ENCODE measurements around the gene GRIK1.

Gene GRIK1

GRCh38 chr21:29914326-29914725 is 25.5 kb downstream of the GRIK1 start:
- DNase-seq (ENCODE audit: low read depth in 1 of 2, low spot score in 1 of 2), result no peak

GRCh38 chr21:29909571-29909970 is 30.2 kb downstream of the GRIK1 start:
- DNase-seq (ENCODE audit: low read depth in 1 of 2, low spot score in 1 of 2), result no peak

- DNase-seq (ENCODE audit: low read depth in 1 of 2, low spot score in 1 of 2), result no peak
Observed at GRCh38 chr21:29904359-29905282, 35.2 kb downstream of the GRIK1 start.

GRCh38 chr21:29896884-29897283 is 42.9 kb downstream of the GRIK1 start:
- DNase-seq (ENCODE audit: low read depth in 1 of 2, low spot score in 1 of 2), result no peak

- no peak for DNase-seq (ENCODE audit: low read depth in 1 of 2, low spot score in 1 of 2)
Observed at GRCh38 chr21:29893687-29894086, 46.1 kb downstream of the GRIK1 start.

- no peak for DNase-seq (ENCODE audit: low read depth in 1 of 2, low spot score in 1 of 2)
Observed at GRCh38 chr21:29892379-29892778, 47.4 kb downstream of the GRIK1 start.

GRCh38 chr21:29888437-29888836 is 51.4 kb downstream of the GRIK1 start:
- DNase-seq (ENCODE audit: low read depth in 1 of 2, low spot score in 1 of 2), result no peak

- DNase-seq (ENCODE audit: low read depth in 1 of 2, low spot score in 1 of 2), result no peak
Observed at GRCh38 chr21:29887313-29888009, 52.3 kb downstream of the GRIK1 start.

- no peak for DNase-seq (ENCODE audit: low read depth in 1 of 2, low spot score in 1 of 2)
Observed at GRCh38 chr21:29885491-29885890, 54.3 kb downstream of the GRIK1 start.

- no peak for DNase-seq (ENCODE audit: low read depth in 1 of 2, low spot score in 1 of 2)
Observed at GRCh38 chr21:29875873-29876272, 63.9 kb downstream of the GRIK1 start.

GRCh38 chr21:29875036-29875716 is 64.6 kb downstream of the GRIK1 start:
- no peak for DNase-seq (ENCODE audit: low read depth in 1 of 2, low spot score in 1 of 2)

- DNase-seq (ENCODE audit: low read depth in 1 of 2, low spot score in 1 of 2), result no peak
Observed at GRCh38 chr21:29873908-29874307, 65.9 kb downstream of the GRIK1 start.

- DNase-seq (ENCODE audit: low read depth in 1 of 2, low spot score in 1 of 2), result no peak
Observed at GRCh38 chr21:29870814-29871213, 69.0 kb downstream of the GRIK1 start.

GRCh38 chr21:29867796-29868195 is 72.0 kb downstream of the GRIK1 start:
- DNase-seq (ENCODE audit: low read depth in 1 of 2, low spot score in 1 of 2), result no peak

- DNase-seq (ENCODE audit: low read depth in 1 of 2, low spot score in 1 of 2), result no peak
Observed at GRCh38 chr21:29860346-29860745, 79.5 kb downstream of the GRIK1 start.

GRCh38 chr21:29857150-29857549 is 82.6 kb downstream of the GRIK1 start:
- DNase-seq (ENCODE audit: low read depth in 1 of 2, low spot score in 1 of 2), result no peak

- DNase-seq (ENCODE audit: low read depth in 1 of 2, low spot score in 1 of 2), result no peak
Observed at GRCh38 chr21:29854795-29855194, 85.0 kb downstream of the GRIK1 start.

GRCh38 chr21:29851611-29852010 is 88.2 kb downstream of the GRIK1 start:
- DNase-seq (ENCODE audit: low read depth in 1 of 2, low spot score in 1 of 2), result no peak

- peak; percentile 3 to 33 for DNase-seq (ENCODE audit: low read depth in 1 of 2, low spot score in 1 of 2)
Observed at GRCh38 chr21:29849735-29850176, 90.0 kb downstream of the GRIK1 start.

- no peak for DNase-seq (ENCODE audit: low read depth in 1 of 2, low spot score in 1 of 2)
Observed at GRCh38 chr21:29843804-29844203, 96.0 kb downstream of the GRIK1 start.

- DNase-seq (ENCODE audit: low read depth in 1 of 2, low spot score in 1 of 2), result no peak
Observed at GRCh38 chr21:29834617-29835016, 105.2 kb downstream of the GRIK1 start.

GRCh38 chr21:29832217-29832616 is 107.6 kb downstream of the GRIK1 start:
- no peak for DNase-seq (ENCODE audit: low read depth in 1 of 2, low spot score in 1 of 2)

Data from activated CD4-positive, alpha-beta T cell treated with anti-CD3 and anti-CD28 coated beads, Interleukin-2, amount 50 U/mL, for 24 hours (primary cell).